T-cell (primary cell): Measurements from ENCODE around the gene AMFR. TPM values are rescaled to one million over a fixed set of nuclear protein-coding genes. Genes with fewer than 3 reads are reported as not detected.

Experiments
- ATAC-seq, 4 experiments: fragments of 200-7000 bp in 3 of 4; fragments of 150-1000 bp in 1 of 4; cut with Tn5 transposase; replicated peaks in 1 of 4; 1 replicate in 3 of 4; 2 replicates in 1 of 4; pipeline ENCODE4 v1.10.0; 2021; ENCODE audit warnings: moderate library complexity in 3 of 4, mild to moderate bottlenecking in 2 of 4, moderate number of reproducible peaks in 1 of 4
- CTCF ChIA-PET, 2 donors: fragments of 300-600 bp; sonication (Branson Sonifier 250); formaldehyde crosslinking; loops; one replicate each; lab custom pipeline; 2022; ENCODE audit warnings: antibody characterized with exemption in 2 of 2; lab: Charles Lee
- POLR2A ChIA-PET, 2 donors: fragments of 300-600 bp; sonication (Branson Sonifier 250); formaldehyde crosslinking; loops; one replicate each; lab custom pipeline; 2022; ENCODE audit warnings: antibody characterized with exemption in 2 of 2; lab: Charles Lee
- DNase-seq, 35 experiments: peaks; one replicate each; pipeline versions ENCODE4 v3.0.0 to v3.0.0-alpha.2; 2013 to 2023
- H3K27ac ChIP-seq: one replicate; pipeline ENCODE4 v1.5.1; 2013; ENCODE audit warnings: low read length
- H3K27me3 ChIP-seq, 2 experiments: replicated peaks in 1 of 2; 1 replicate in 1 of 2; 2 replicates in 1 of 2; pipeline versions ENCODE4 v1.6.1 to v1.7.0; 2013; ENCODE audit warnings: low read length in 1 of 2, mixed read lengths in 1 of 2; ENCODE audit not compliant: control insufficient read depth in 2 of 2, insufficient read depth in 2 of 2; ENCODE audit errors: extremely low read depth in 1 of 2
- H3K36me3 ChIP-seq, 2 donors: 1 replicate in 1 of 2; 2 replicates in 1 of 2; pipeline versions ENCODE4 v1.6.1 to v1.7.0; 2013; ENCODE audit warnings: low read length in 1 of 2; ENCODE audit not compliant: control insufficient read depth in 2 of 2, insufficient read depth in 1 of 2; ENCODE audit errors: extremely low read depth in 1 of 2
- H3K4me1 ChIP-seq, 2 experiments: 1 replicate in 1 of 2; 2 replicates in 1 of 2; pipeline versions ENCODE4 v1.6.1 to v1.7.0; 2013; ENCODE audit warnings: low read length in 2 of 2, mixed read lengths in 1 of 2; ENCODE audit not compliant: insufficient read depth in 2 of 2, control insufficient read depth in 1 of 2; ENCODE audit errors: extremely low read depth in 1 of 2
- H3K4me3 ChIP-seq, 2 donors: 1 replicate in 1 of 2; 2 replicates in 1 of 2; pipeline versions ENCODE4 v1.5.1 to v1.7.0; 2013; ENCODE audit warnings: mild to moderate bottlenecking in 2 of 2, low read length in 1 of 2, moderate library complexity in 1 of 2; ENCODE audit not compliant: control insufficient read depth in 1 of 2; ENCODE audit errors: extremely low read depth in 1 of 2
- H3K9me3 ChIP-seq: 2 replicates; pipeline ENCODE4 v1.7.0; 2013
- H3K27ac Mint-ChIP-seq, 2 donors: one replicate each; pipeline ENCODE4 v1.8.0; 2020 to 2021; ENCODE audit warnings: mild to moderate bottlenecking in 2 of 2, mixed read lengths in 2 of 2
- H3K27me3 Mint-ChIP-seq, 2 donors: one replicate each; pipeline ENCODE4 v1.8.0; 2021 to 2022; ENCODE audit warnings: mixed read lengths in 2 of 2
- H3K36me3 Mint-ChIP-seq: one replicate; pipeline ENCODE4 v1.8.0; 2021; ENCODE audit warnings: mixed read lengths
- H3K4me1 Mint-ChIP-seq, 3 donors: one replicate each; pipeline ENCODE4 v1.8.0; 2020 to 2022; ENCODE audit warnings: mixed read lengths in 3 of 3, mild to moderate bottlenecking in 1 of 3
- H3K4me3 Mint-ChIP-seq, 3 donors: one replicate each; pipeline ENCODE4 v1.8.0; 2020 to 2022; ENCODE audit warnings: mild to moderate bottlenecking in 3 of 3, mixed read lengths in 3 of 3, moderate library complexity in 3 of 3
- H3K9me3 Mint-ChIP-seq, 3 donors: one replicate each; pipeline ENCODE4 v1.8.0; 2020 to 2022; ENCODE audit warnings: mixed read lengths in 3 of 3
- WGBS: methylation state at CpG from one replicate; pipeline ENCODE4 v1.1.5; 2013; ENCODE audit warnings: missing lambda C conversion rate; ENCODE audit not compliant: insufficient coverage; 5-methylcytosine and 5-hydroxymethylcytosine counted together
- total RNA-seq, 35 experiments: library from RNA in 6 of 35; stranded (reverse) in 6 of 35; fragments of 120-200 nt in 1 of 35; gene quantifications; one replicate each; pipeline versions ENCODE4 v1.2.1 to v1.2.4 and lab custom pipeline; 2013 to 2026

The AMFR gene
- total RNA-seq, 5 donors from 2014 or later (not counting 1 experiment from before 2014, with no cell fraction given): 60.4 to 71.9 (median 68.4) TPM

- CTCF ChIA-PET: interaction anchor here (0.6 to 1.1 kb wide), 5 partner anchors 15 to 891 kb away, joined by 3 to 4 read pairs (median 3); no protein-coding TSS in a partner anchor
- no peaks in the 10 kb centered on the region for H3K9me3 ChIP-seq
- Mint-ChIP-seq H3K36me3 (no peaks in the 10 kb centered on the region), H3K27me3 (no peaks in the 10 kb centered on the region), H3K4me1 (peaks cover 28 to 29% (median 29%) of the 10 kb centered on the region in 3 donors), H3K4me3 (peak overlapping the region in 2 of 3 donors; percentile 11 to 86), H3K27ac (peak overlapping the region; percentile 44 to 87), H3K9me3 (no peaks in the 10 kb centered on the region)
- no peaks in the 10 kb centered on the region for H3K36me3 ChIP-seq
- WGBS: 90% methylated on average over 7 of the region's 14 CpGs
- peak in 2 of 4 experiments; percentile 6 to 10 for ATAC-seq
- peaks cover 0 to 14% of the 10 kb centered on the region in 2 experiments for H3K4me1 ChIP-seq
- no peak overlapping the region for H3K27ac ChIP-seq
- no peak overlapping the region for H3K4me3 ChIP-seq
- POLR2A ChIA-PET: no interaction called here
- H3K27me3 ChIP-seq: peaks cover 0 to 2% of the 10 kb centered on the region in 2 experiments
- DNase-seq: peak in 2 of 35 experiments; percentile 1 to 8
These were observed 69.5 kb downstream of the AMFR start for GRCh38 chr16:56355786-56356275.

GRCh38 chr16:56355221-56355620 is 70.1 kb downstream of the AMFR start:
- H3K27ac Mint-ChIP-seq: no peak overlapping the region
- POLR2A ChIA-PET: no interaction called here
- whole genome bisulfite sequencing: 98% methylated on average over 5 of the region's 9 CpGs
- H3K4me1 Mint-ChIP-seq: peaks cover 27 to 29% (median 28%) of the 10 kb centered on the region in 3 donors
- Histone ChIP-seq H3K4me1 (peaks cover 0 to 14% of the 10 kb centered on the region in 2 experiments), H3K27ac (no peak overlapping the region), H3K4me3 (no peak overlapping the region), H3K36me3 (no peaks in the 10 kb centered on the region), H3K9me3 (no peaks in the 10 kb centered on the region), H3K27me3 (peaks cover 0 to 2% of the 10 kb centered on the region in 2 experiments)
- H3K9me3 Mint-ChIP-seq: no peaks in the 10 kb centered on the region
- no peak overlapping the region for H3K4me3 Mint-ChIP-seq
- CTCF ChIA-PET: interaction anchor here in 1 of 2 donors (1.1 kb wide), 1 partner anchor 15 kb away, joined by 4 read pairs; no protein-coding TSS in a partner anchor
- DNase-seq (peak in 2 of 35 experiments; percentile 1 to 7), ATAC-seq (no peak)
- H3K27me3 Mint-ChIP-seq: no peaks in the 10 kb centered on the region
- no peaks in the 10 kb centered on the region for H3K36me3 Mint-ChIP-seq

GRCh38 chr16:56354746-56355145 is 70.6 kb downstream of the AMFR start:
- Histone ChIP-seq H3K27me3 (peaks cover 0 to 4% of the 10 kb centered on the region in 2 experiments), H3K36me3 (no peaks in the 10 kb centered on the region), H3K9me3 (no peaks in the 10 kb centered on the region), H3K4me3 (no peak overlapping the region), H3K4me1 (peaks cover 0 to 14% of the 10 kb centered on the region in 2 experiments), H3K27ac (no peak overlapping the region)
- no peak overlapping the region for H3K4me3 Mint-ChIP-seq
- H3K27me3 Mint-ChIP-seq: no peaks in the 10 kb centered on the region
- POLR2A ChIA-PET: no interaction called here
- H3K9me3 Mint-ChIP-seq: no peaks in the 10 kb centered on the region
- DNase-seq (peak in 1 of 35 experiments; percentile 1), ATAC-seq (no peak)
- peak overlapping the region in 1 of 2 donors; percentile 31 for H3K27ac Mint-ChIP-seq
- WGBS: 92% methylated on average over 11 of the region's 17 CpGs
- CTCF ChIA-PET: no interaction called here
- no peaks in the 10 kb centered on the region for H3K36me3 Mint-ChIP-seq
- peaks cover 22 to 27% (median 25%) of the 10 kb centered on the region in 3 donors for H3K4me1 Mint-ChIP-seq

GRCh38 chr16:56354016-56354415 is 71.3 kb downstream of the AMFR start:
- no peak overlapping the region for H3K4me3 Mint-ChIP-seq
- ChIA-PET POLR2A (no interaction called here), CTCF (no interaction called here)
- no peaks in the 10 kb centered on the region for H3K9me3 Mint-ChIP-seq
- peaks cover 21 to 23% (median 22%) of the 10 kb centered on the region in 3 donors for H3K4me1 Mint-ChIP-seq
- Histone ChIP-seq H3K36me3 (no peaks in the 10 kb centered on the region), H3K4me3 (no peak overlapping the region), H3K27me3 (peaks cover 0 to 5% of the 10 kb centered on the region in 2 experiments), H3K9me3 (no peaks in the 10 kb centered on the region), H3K27ac (no peak overlapping the region), H3K4me1 (peaks cover 0 to 14% of the 10 kb centered on the region in 2 experiments)
- 89% methylated on average over 5 of the region's 7 CpGs for WGBS
- no peaks in the 10 kb centered on the region for H3K36me3 Mint-ChIP-seq
- no peak overlapping the region for H3K27ac Mint-ChIP-seq
- ATAC-seq (no peak), DNase-seq (peak in 1 of 35 experiments; percentile 1)
- H3K27me3 Mint-ChIP-seq: no peaks in the 10 kb centered on the region

- H3K4me1 ChIP-seq: peaks cover 0 to 14% of the 10 kb centered on the region in 2 experiments
- H3K27ac Mint-ChIP-seq: no peak overlapping the region
- ChIA-PET CTCF (no interaction called here), POLR2A (no interaction called here)
- 85% methylated on average over 15 of the region's 15 CpGs for WGBS
- no peak overlapping the region for H3K4me3 Mint-ChIP-seq
- H3K27ac ChIP-seq: no peak overlapping the region
- no peaks in the 10 kb centered on the region for H3K36me3 Mint-ChIP-seq
- no peak overlapping the region for H3K4me3 ChIP-seq
- no peaks in the 10 kb centered on the region for H3K27me3 Mint-ChIP-seq
- no peaks in the 10 kb centered on the region for H3K9me3 Mint-ChIP-seq
- H3K4me1 Mint-ChIP-seq: peaks cover 21% of the 10 kb centered on the region in 3 donors
- DNase-seq: peak in 3 of 35 experiments; percentile 0 to 17 (median 1)
- no peaks in the 10 kb centered on the region for H3K36me3 ChIP-seq
- H3K27me3 ChIP-seq: peaks cover 0 to 5% of the 10 kb centered on the region in 2 experiments
- H3K9me3 ChIP-seq: no peaks in the 10 kb centered on the region
- no peak for ATAC-seq
These were observed 72.1 kb downstream of the AMFR start for GRCh38 chr16:56353054-56353921.

GRCh38 chr16:56352351-56353053 is 72.8 kb downstream of the AMFR start:
- Histone ChIP-seq H3K36me3 (no peaks in the 10 kb centered on the region), H3K4me3 (no peak overlapping the region), H3K27me3 (peaks cover 0 to 5% of the 10 kb centered on the region in 2 experiments), H3K4me1 (peaks cover 0 to 13% of the 10 kb centered on the region in 2 experiments), H3K9me3 (no peaks in the 10 kb centered on the region), H3K27ac (no peak overlapping the region)
- CTCF ChIA-PET: no interaction called here
- Mint-ChIP-seq H3K4me1 (peaks cover 14 to 17% (median 16%) of the 10 kb centered on the region in 3 donors), H3K36me3 (no peaks in the 10 kb centered on the region), H3K4me3 (no peak overlapping the region), H3K27ac (no peak overlapping the region), H3K27me3 (no peaks in the 10 kb centered on the region), H3K9me3 (no peaks in the 10 kb centered on the region)
- POLR2A ChIA-PET: no interaction called here
- 78% methylated on average over 5 of the region's 7 CpGs for WGBS
- ATAC-seq (no peak), DNase-seq (peak in 1 of 35 experiments; percentile 13)
